ENCODE data around the gene CELSR1.
"Not testable (repeated sequence)": the region's sequence is repeated elsewhere in the genome, so short reads cannot be mapped to it uniquely, and the experiment has no call there.

CELSR1 gene

GRCh38 chr22:46513908-46514550 lies 23.4 kb downstream of the CELSR1 start:
- H3K4me3 ChIP-seq (ENCODE audit: low read depth, low read length), result no peak overlapping the region

- no peak overlapping the region for H3K4me3 ChIP-seq (ENCODE audit: low read depth, low read length)
Observed at GRCh38 chr22:46512683-46513082, 24.7 kb downstream of the CELSR1 start.

GRCh38 chr22:46512039-46512370 lies 25.4 kb downstream of the CELSR1 start:
- no peak overlapping the region for H3K4me3 ChIP-seq (ENCODE audit: low read depth, low read length)

- H3K4me3 ChIP-seq (ENCODE audit: low read depth, low read length), result no peak overlapping the region
Observed at GRCh38 chr22:46511151-46512038, 26.0 kb downstream of the CELSR1 start.

- H3K4me3 ChIP-seq (ENCODE audit: low read depth, low read length), result no peak overlapping the region
Observed at GRCh38 chr22:46509416-46510089, 27.9 kb downstream of the CELSR1 start.

- no peak overlapping the region for H3K4me3 ChIP-seq (ENCODE audit: low read depth, low read length)
Observed at GRCh38 chr22:46508491-46508999, 28.9 kb downstream of the CELSR1 start.

GRCh38 chr22:46507451-46508425 lies 29.7 kb downstream of the CELSR1 start:
- H3K4me3 ChIP-seq (ENCODE audit: low read depth, low read length), result no peak overlapping the region

- H3K4me3 ChIP-seq (ENCODE audit: low read depth, low read length), result no peak overlapping the region
Observed at GRCh38 chr22:46504584-46504983, 32.8 kb downstream of the CELSR1 start.

- H3K4me3 ChIP-seq (ENCODE audit: low read depth, low read length), result no peak overlapping the region
Observed at GRCh38 chr22:46502440-46503175, 34.8 kb downstream of the CELSR1 start.

- no peak overlapping the region for H3K4me3 ChIP-seq (ENCODE audit: low read depth, low read length)
Observed at GRCh38 chr22:46501701-46502100, 35.7 kb downstream of the CELSR1 start.

- H3K4me3 ChIP-seq (ENCODE audit: low read depth, low read length), result not testable (repeated sequence)
Observed at GRCh38 chr22:46501265-46501664, 36.2 kb downstream of the CELSR1 start.

GRCh38 chr22:46500201-46500600 lies 37.2 kb downstream of the CELSR1 start:
- no peak overlapping the region for H3K4me3 ChIP-seq (ENCODE audit: low read depth, low read length)

GRCh38 chr22:46499805-46500189 lies 37.6 kb downstream of the CELSR1 start:
- H3K4me3 ChIP-seq (ENCODE audit: low read depth, low read length), result no peak overlapping the region

GRCh38 chr22:46491946-46492345 lies 45.5 kb downstream of the CELSR1 start:
- H3K4me3 ChIP-seq (ENCODE audit: low read depth, low read length), result no peak overlapping the region

- H3K4me3 ChIP-seq (ENCODE audit: low read depth, low read length), result no peak overlapping the region
Observed at GRCh38 chr22:46490538-46490937, 46.9 kb downstream of the CELSR1 start.

- no peak overlapping the region for H3K4me3 ChIP-seq (ENCODE audit: low read depth, low read length)
Observed at GRCh38 chr22:46486996-46487717, 50.3 kb downstream of the CELSR1 start.

- no peak overlapping the region for H3K4me3 ChIP-seq (ENCODE audit: low read depth, low read length)
Observed at GRCh38 chr22:46484861-46485595, 52.4 kb downstream of the CELSR1 start.

GRCh38 chr22:46484156-46484860 lies 53.1 kb downstream of the CELSR1 start:
- H3K4me3 ChIP-seq (ENCODE audit: low read depth, low read length), result no peak overlapping the region

Data from iPS-11a (cell line).